Erythroblast (primary cell): ENCODE results near the gene KCNQ2.

ENCODE experiments used
- DNase-seq, 2 experiments: peaks; one replicate each; lab custom pipeline; 2025; lab: John Stamatoyannopoulos, UW
- GATA1 ChIP-seq: IDR thresholded peaks from 2 replicates; pipeline ENCODE4 v1.6.1; 2011; ENCODE audit warnings: low read depth, mild to moderate bottlenecking, control low read depth, low read length, moderate library complexity
- POLR2A ChIP-seq: IDR thresholded peaks from 2 replicates; pipeline ENCODE4 v1.6.1; 2011; ENCODE audit warnings: mild to moderate bottlenecking, low read length

The KCNQ2 gene

GRCh38 chr20:63455568-63455859 is 16.9 kb downstream of the KCNQ2 start:
- TF ChIP-seq GATA1: no peak
- no peak for TF ChIP-seq POLR2A
- DNase-seq: no peak

DNA sequence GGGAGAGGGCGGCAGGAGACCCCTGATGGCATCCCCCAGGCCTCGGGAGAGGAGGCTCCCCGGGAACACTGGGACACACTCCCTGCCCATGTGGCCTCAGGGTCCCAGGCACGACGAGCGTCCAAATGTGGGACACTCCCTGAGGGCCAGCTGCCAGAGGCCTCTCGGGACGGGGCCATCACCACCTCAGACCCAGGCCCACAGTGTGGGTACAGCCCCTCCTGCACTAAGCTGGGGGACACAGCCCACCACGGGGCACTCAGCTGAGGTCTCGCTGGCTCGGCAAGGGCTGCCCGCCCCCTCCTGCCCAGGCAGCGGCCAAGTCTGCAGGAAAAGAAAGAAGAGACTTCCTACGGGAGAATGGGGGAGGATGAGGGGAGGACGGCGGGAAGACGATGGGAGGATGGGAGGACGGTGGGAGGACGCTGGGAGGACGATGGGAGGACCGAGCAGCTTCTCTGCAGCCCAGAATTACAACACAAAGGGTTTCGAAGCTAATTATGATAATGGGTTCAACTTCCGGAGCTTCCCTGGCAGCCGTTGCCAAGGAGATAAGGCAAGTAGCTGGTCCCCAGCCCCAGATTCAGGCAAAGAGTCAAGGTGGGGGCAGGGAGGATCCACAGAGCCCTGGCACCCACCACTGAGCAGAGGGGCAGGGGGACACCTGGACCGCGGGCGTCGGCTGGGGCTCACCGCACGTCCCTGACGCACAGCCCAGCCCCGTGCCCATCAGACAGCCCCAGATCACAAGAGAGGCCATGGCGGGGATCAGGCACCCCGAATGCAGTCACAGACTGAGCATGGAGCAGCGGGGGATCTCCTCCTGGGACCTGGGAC is 17.5 kb downstream of the KCNQ2 start:
- DNase-seq: no peak
- TF ChIP-seq POLR2A: no peak
- TF ChIP-seq GATA1: no peak

DNA sequence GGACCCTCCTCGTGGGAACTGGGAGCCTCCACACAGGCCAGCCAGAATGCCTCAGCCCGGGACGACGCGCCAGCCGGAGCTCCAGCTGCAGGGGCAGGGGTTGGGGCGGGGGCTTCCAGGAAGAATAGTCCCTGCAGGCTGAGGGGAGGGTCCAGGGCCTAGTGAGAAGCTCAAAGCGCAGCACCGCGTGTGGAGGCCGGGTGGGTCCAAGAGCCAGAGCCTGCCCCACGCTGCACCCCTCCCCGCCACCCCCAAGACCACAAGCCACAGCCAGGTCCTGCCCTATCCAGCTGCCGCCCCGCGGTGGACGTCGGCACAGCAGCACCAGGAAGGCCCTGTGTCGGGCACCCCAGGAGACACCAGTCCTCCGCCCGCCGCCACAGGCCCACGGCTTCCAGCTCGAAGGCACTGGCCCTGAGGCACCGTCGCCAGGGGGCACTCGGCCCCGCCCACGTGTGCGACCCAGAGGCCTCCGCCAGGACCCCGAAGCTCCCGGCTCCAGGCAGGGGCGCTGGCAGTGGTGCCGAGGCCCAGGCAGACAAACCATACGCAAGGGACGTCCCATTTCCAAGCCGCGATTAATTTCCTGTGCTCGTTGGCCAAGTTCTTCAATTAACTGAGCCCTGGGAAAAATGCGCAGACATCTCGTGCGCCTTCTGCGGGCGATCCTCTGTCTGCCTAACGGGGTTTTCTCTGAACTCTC is 19.5 kb downstream of the KCNQ2 start:
- no peak for TF ChIP-seq POLR2A
- no peak for TF ChIP-seq GATA1
- no peak for DNase-seq

GRCh38 chr20:63452341-63452740 is 20.1 kb downstream of the KCNQ2 start:
- TF ChIP-seq GATA1 (no peak), POLR2A (no peak)
- DNase-seq: no peak

DNA sequence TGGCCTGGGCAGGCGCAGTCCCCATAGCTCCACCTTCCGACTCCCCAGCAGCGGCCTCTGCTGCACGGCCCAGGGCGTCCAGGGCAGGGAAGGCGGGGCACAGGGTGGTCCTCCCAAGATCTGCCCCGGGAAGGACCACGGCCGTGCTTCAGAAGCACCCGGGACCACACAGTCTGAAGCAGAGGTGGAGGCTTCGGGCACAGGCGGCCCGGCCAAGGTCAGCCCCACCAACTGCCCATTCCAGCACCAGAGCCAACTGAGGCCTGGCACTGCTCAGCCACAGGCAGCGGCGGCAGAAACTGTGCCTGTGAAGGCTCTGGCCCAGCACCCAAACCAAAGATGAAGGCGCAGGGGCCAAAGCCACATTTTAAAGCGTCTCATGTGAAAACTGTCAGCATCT is 20.6 kb downstream of the KCNQ2 start:
- TF ChIP-seq GATA1 (no peak), POLR2A (no peak)

DNA sequence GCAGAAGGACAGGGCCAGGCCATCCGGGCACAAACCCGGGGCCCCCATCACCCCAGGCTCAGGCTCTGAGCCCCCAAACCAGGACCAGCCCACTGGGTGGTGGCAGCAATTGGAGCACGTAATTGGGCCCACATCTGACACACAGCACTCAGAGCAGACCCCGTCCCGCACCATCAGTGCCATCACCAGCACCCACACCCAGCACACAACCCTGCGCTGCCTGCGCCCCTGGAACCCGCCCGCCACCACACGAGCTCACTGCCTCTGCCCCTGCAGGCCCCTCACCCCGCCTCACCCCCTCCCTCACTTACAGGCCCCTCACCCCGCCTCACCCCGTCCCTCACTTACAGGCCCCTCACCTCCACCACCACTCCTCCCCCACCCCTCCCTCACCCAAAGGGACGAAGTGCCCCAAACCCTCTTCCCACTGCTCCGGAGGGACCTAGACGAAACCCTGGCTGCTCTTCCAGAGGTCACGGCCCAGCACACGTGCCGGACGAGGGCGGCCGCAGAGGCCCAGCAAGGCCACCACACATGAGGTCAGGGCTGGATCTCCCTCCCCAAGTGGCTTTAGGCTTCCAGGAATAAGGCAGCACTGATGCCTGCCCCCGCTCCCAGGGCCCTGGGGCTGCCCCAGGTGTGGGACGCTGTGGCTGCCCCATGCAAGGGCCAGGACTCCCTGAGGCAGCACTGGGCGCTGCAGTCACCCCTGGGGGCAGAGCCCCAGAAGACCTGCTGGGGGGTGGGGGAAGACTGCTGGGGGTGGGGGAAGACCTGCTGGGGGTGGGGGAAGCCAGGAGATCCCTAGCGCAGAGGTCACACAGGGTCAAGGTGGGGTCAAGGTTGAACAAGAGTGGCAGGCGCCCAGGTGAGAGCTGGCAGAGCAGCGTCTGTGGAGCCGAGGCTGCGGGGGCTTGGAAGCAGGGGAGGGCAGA is 22.4 kb downstream of the KCNQ2 start:
- TF ChIP-seq POLR2A: no peak
- DNase-seq: no peak

More for the DNA sequence above, 20.6 kb downstream of the KCNQ2 start:
- DNase-seq: no peak

GRCh38 chr20:63449025-63449424 is 23.4 kb downstream of the KCNQ2 start:
- TF ChIP-seq GATA1: no peak
- TF ChIP-seq POLR2A: no peak
- DNase-seq: no peak

DNA sequence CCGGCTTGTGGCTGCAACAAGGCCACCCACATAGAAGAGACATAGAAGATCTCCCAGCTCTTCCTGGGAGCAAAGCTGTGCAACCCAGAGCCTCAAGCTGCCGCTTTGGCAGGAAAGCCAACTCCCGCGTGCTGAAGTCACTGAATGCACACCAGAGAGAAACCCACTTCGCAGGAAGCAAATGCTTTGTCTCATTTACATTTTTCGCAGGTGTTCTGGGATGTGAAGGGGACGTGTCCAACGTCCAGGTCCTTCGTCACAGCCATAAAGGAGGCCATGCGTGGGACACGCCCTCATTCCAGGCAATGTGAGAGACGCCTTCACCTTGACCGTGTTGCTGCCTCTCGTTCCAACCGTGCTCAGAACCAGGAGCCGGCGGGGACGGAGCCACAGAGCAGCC is 24.4 kb downstream of the KCNQ2 start:
- no peak for TF ChIP-seq GATA1
- no peak for TF ChIP-seq POLR2A
- no peak for DNase-seq

DNA sequence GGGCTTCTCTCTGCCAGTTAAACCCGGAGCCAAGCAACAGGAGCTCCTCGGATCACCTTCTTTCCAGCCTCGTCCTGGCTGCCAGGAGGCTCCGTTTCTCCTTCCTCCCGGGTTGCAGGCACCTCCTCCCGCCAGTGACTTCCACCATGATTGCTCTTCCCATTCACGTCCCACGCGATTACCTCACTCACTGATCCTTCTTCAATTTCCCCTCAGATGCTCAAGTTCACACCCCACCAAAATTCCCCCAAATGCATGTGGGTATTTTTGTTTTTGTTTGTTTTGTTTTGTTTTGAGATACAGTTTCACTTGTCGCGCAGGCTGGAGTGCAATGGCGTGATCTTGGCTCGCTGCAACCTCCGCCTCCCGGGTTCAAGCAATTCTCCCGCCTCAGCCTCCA is 25.1 kb downstream of the KCNQ2 start:
- no peak for DNase-seq

GRCh38 chr20:63446216-63447024 is 26.0 kb downstream of the KCNQ2 start:
- no peak for DNase-seq
- no peak for TF ChIP-seq GATA1
- no peak for TF ChIP-seq POLR2A

More for the DNA sequence above, 25.1 kb downstream of the KCNQ2 start:
- TF ChIP-seq POLR2A (no peak), GATA1 (no peak)

DNA sequence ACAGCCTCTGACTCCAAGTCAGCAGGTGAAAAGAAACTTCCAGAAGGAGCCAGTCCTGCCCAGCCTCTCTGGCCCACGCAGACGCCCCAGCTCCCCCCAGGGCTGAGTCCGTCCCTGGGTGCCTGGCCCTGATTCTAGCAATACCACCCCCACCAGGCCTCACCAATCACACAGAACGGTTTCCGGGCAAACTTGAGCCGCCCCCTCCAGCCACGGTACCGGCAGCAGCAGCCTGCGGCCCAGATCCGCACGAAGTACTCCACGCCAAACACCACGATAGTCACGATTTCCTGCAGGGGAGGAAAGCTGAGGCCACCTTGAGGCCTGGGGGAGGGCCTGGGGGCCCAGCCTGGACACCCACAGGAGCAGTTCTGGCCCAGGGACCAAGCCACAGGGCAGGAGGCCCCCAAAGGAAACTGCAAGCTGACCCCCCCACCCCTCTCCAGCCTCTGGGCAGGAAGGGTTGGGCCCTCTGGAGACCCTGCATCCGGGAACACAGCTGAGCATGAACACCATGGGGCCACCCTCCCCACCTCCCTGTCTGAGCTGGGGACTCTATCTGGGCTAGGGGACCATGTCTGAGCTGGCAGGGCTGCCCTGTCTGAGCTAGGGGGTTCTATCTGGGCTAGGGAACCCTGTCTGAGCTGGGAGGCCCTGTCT is 27.2 kb downstream of the KCNQ2 start:
- no peak for TF ChIP-seq GATA1
- TF ChIP-seq POLR2A: no peak
- DNase-seq: no peak

- TF ChIP-seq POLR2A (no peak), GATA1 (no peak)
Measured at GRCh38 chr20:63444548-63444947, 27.9 kb downstream of the KCNQ2 start.

GRCh38 chr20:63443606-63444395 is 28.7 kb downstream of the KCNQ2 start:
- DNase-seq: no peak

More at GRCh38 chr20:63444548-63444947, 27.9 kb downstream of the KCNQ2 start:
- DNase-seq: no peak

More at GRCh38 chr20:63443606-63444395, 28.7 kb downstream of the KCNQ2 start:
- TF ChIP-seq GATA1 (no peak), POLR2A (no peak)
